HepG2 (cell line): ENCODE results near the gene ATP6V0D1. TPM values are rescaled to one million over a fixed set of nuclear protein-coding genes. Genes with fewer than 3 reads are reported as not detected.
A peak's percentile ranks its signal among the peaks of the same experiment; 100 is the strongest.

Experiments
- ASH2L ChIP-seq: fragments of 300-600, 200-600 bp; sonication (generic); IDR thresholded peaks from 2 replicates; pipeline ENCODE4 v1.7.0; 2017; ENCODE audit warnings: low read depth, mild to moderate bottlenecking, moderate library complexity, mixed read lengths, low read length; ENCODE audit not compliant: insufficient read length
- ATAD3A ChIP-seq: sonication (generic); formaldehyde crosslinking; IDR thresholded peaks from 2 replicates; pipeline ENCODE4 v1.4.0; 2020; ENCODE audit warnings: missing genetic modification reagents
- BORCS8-MEF2B ChIP-seq: sonication (generic); formaldehyde crosslinking; IDR thresholded peaks from 2 replicates; pipeline ENCODE4 v1.8.0; 2022; ENCODE audit warnings: mild to moderate bottlenecking, missing genetic modification reagents
- HNF4A ChIP-seq: sonication (generic); formaldehyde crosslinking; IDR thresholded peaks from 2 replicates; pipeline ENCODE4 v1.4.0; 2020; ENCODE audit warnings: missing genetic modification reagents
- HNRNPL ChIP-seq: fragments of 200-400 bp; formaldehyde crosslinking; IDR thresholded peaks from 2 replicates; pipeline ENCODE4 v1.6.1; 2017; ENCODE audit warnings: mild to moderate bottlenecking, low read depth, low read length
- HOXA3 ChIP-seq: sonication (generic); formaldehyde crosslinking; IDR thresholded peaks from 2 replicates; pipeline ENCODE4 v1.5.0; 2020; ENCODE audit warnings: missing genetic modification reagents
- IRF1 ChIP-seq: sonication (generic); formaldehyde crosslinking; IDR thresholded peaks from 2 replicates; pipeline ENCODE4 v1.4.0; 2020; ENCODE audit warnings: low read depth, mild to moderate bottlenecking, missing genetic modification reagents
- IRF9 ChIP-seq: sonication (generic); formaldehyde crosslinking; IDR thresholded peaks from 2 replicates; pipeline ENCODE4 v1.8.0; 2022; ENCODE audit warnings: missing genetic modification reagents, mild to moderate bottlenecking, borderline replicate concordance
- LBX2 ChIP-seq: sonication (generic); formaldehyde crosslinking; IDR thresholded peaks from 2 replicates; pipeline ENCODE4 v1.5.0; 2020; ENCODE audit warnings: missing genetic modification reagents, mild to moderate bottlenecking, borderline replicate concordance
- MAX ChIP-seq: IDR thresholded peaks from 2 replicates; pipeline ENCODE4 v1.6.1; 2012; ENCODE audit warnings: inconsistent platforms
- MLLT10 ChIP-seq: sonication (generic); formaldehyde crosslinking; IDR thresholded peaks from 2 replicates; pipeline ENCODE4 v1.4.0; 2020; ENCODE audit warnings: missing genetic modification reagents
- SMC3 ChIP-seq: IDR thresholded peaks from 2 replicates; pipeline ENCODE4 v1.6.1; 2011; ENCODE audit warnings: low read length, improper control_type of control experiment
- STAG1 ChIP-seq: sonication (generic); formaldehyde crosslinking; IDR thresholded peaks from 2 replicates; pipeline ENCODE4 v1.4.0; 2020; ENCODE audit warnings: missing genetic modification reagents
- TFAP4 ChIP-seq: sonication (generic); IDR thresholded peaks from 2 replicates; pipeline ENCODE4 v1.6.1; 2016; ENCODE audit warnings: low read depth, borderline replicate concordance
- XRCC5 ChIP-seq: fragments of 200-400 bp; formaldehyde crosslinking; optimal IDR thresholded peaks from 2 replicates; pipeline ENCODE3; 2017; ENCODE audit warnings: mild to moderate bottlenecking, low read length
- ZNF138 ChIP-seq: sonication (generic); formaldehyde crosslinking; IDR thresholded peaks from 2 replicates; pipeline ENCODE4 v1.5.0; 2020; ENCODE audit warnings: mild to moderate bottlenecking, low read depth, missing genetic modification reagents
- ZNF143 ChIP-seq: sonication (generic); formaldehyde crosslinking; IDR thresholded peaks from 2 replicates; pipeline ENCODE4 v1.4.0; 2020; ENCODE audit warnings: missing genetic modification reagents
- ZNF20 ChIP-seq: sonication (generic); formaldehyde crosslinking; IDR thresholded peaks from 2 replicates; pipeline ENCODE4 v1.4.0; 2020; ENCODE audit warnings: mild to moderate bottlenecking, moderate library complexity, missing genetic modification reagents
- ZNF292 ChIP-seq: sonication (generic); formaldehyde crosslinking; IDR thresholded peaks from 2 replicates; pipeline ENCODE4 v1.8.1; 2022; ENCODE audit warnings: mild to moderate bottlenecking, low read depth, missing genetic modification reagents, borderline replicate concordance
- polyA plus RNA-seq, 8 experiments: library from polyadenylated mRNA; depleted of rRNA in 3 of 8; stranded (reverse) in 7 of 8; unstranded in 1 of 8; fragments of >200 nt; fragmentation: Illumina TruSeq in 4 of 8; extraction: Trizol in 4 of 8; gene quantifications; 2 replicates each; pipeline versions ENCODE4 v1.2.1 to v1.2.3, GENCODE V29; 2011 to 2016; ENCODE audit warnings: low read depth in 4 of 8, missing spikeins in 1 of 8, mixed read lengths in 1 of 8; ENCODE audit not compliant: insufficient read depth in 1 of 8
- total RNA-seq, 5 experiments: library from RNA; depleted of rRNA; stranded (reverse); fragments of >200 nt; fragmentation: Illumina TruSeq; extraction: Trizol; gene quantifications; 2 replicates each; pipeline ENCODE4 v1.2.3, GENCODE V29; 2016; ENCODE audit warnings: low read depth in 1 of 5
- TF ChIP-seq, protein P1 (sequence below), 2 experiments: sonication (generic) in 1 of 2; formaldehyde crosslinking in 1 of 2; IDR thresholded peaks; 2 replicates each; pipeline versions ENCODE4 v1.6.1 to v1.9.0; 2014 to 2022; ENCODE audit warnings: antibody characterized with exemption in 1 of 2, borderline replicate concordance in 1 of 2, inconsistent platforms in 1 of 2, low read depth in 1 of 2, missing genetic modification reagents in 1 of 2

Gene ATP6V0D1
- total and polyA plus RNA-seq, 2 of the 13 experiments (the other 11 are each of a cell fraction or from before 2014, with no cell fraction given) = 51.1 to 61.3 TPM

- no peak; the same call in 1 of the 2 replicates for TF ChIP-seq LBX2 (CRISPR knock-in tag)
- no peak for TF ChIP-seq MLLT10
- TF ChIP-seq ZNF292 (CRISPR knock-in tag) = peak; percentile 50; the same call in 1 of the 2 replicates
- no peak for TF ChIP-seq ZNF143 (CRISPR knock-in tag)
- TF ChIP-seq ZNF138 (CRISPR knock-in tag) = 0 out of 2 replicates have a peak, but pooled peaks have one; percentile 42
- 0 out of 2 replicates have a peak, but pooled peaks have one; percentile 15 for TF ChIP-seq HNF4A
- peak; percentile 34; the same call in 1 of the 2 replicates for TF ChIP-seq TFAP4
- TF ChIP-seq ASH2L = peak; percentile 22
- TF ChIP-seq ATAD3A = no peak
- TF ChIP-seq HNRNPL = peak; percentile 62; the same call in 1 of the 2 replicates
- peak; percentile 74 for TF ChIP-seq SMC3
- TF ChIP-seq STAG1 (CRISPR knock-in tag) = peak; percentile 73
- peak; percentile 45; the same call in 1 of the 2 replicates for TF ChIP-seq HOXA3 (CRISPR knock-in tag)
- TF ChIP-seq IRF1 (CRISPR knock-in tag) = no peak
- no peak for TF ChIP-seq ZNF20 (CRISPR knock-in tag)
- TF ChIP-seq BORCS8-MEF2B (CRISPR knock-in tag) = peak; percentile 3; the same call in 1 of the 2 replicates
- TF ChIP-seq, protein P1, sequence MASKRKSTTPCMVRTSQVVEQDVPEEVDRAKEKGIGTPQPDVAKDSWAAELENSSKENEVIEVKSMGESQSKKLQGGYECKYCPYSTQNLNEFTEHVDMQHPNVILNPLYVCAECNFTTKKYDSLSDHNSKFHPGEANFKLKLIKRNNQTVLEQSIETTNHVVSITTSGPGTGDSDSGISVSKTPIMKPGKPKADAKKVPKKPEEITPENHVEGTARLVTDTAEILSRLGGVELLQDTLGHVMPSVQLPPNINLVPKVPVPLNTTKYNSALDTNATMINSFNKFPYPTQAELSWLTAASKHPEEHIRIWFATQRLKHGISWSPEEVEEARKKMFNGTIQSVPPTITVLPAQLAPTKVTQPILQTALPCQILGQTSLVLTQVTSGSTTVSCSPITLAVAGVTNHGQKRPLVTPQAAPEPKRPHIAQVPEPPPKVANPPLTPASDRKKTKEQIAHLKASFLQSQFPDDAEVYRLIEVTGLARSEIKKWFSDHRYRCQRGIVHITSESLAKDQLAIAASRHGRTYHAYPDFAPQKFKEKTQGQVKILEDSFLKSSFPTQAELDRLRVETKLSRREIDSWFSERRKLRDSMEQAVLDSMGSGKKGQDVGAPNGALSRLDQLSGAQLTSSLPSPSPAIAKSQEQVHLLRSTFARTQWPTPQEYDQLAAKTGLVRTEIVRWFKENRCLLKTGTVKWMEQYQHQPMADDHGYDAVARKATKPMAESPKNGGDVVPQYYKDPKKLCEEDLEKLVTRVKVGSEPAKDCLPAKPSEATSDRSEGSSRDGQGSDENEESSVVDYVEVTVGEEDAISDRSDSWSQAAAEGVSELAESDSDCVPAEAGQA (IDR thresholded peaks at IDR 0.05; ENCODE audit: low read depth) = no peak
- TF ChIP-seq, protein P1 (CRISPR knock-in tag; IDR thresholded peaks at IDR 0.05; ENCODE audit: borderline replicate concordance) = no peak
- peak; percentile 63 for TF ChIP-seq XRCC5
- TF ChIP-seq MAX = 0 out of 2 replicates have a peak, but pooled peaks have one; percentile 29
- peak; percentile 58; the same call in 1 of the 2 replicates for TF ChIP-seq IRF9 (CRISPR knock-in tag)
Observed at GRCh38 chr16:67447508-67448076, 33.4 kb downstream of the ATP6V0D1 start (continued).
